HCT116 (cell line): Measurements from ENCODE around the gene WDR27. TPM values are rescaled to one million over a fixed set of nuclear protein-coding genes. Genes with fewer than 3 reads are reported as not detected.

ENCODE experiments used
- ATAC-seq: fragments of 200-7000 bp; cut with Tn5 transposase; 2 replicates; pipeline ENCODE4 v1.9.1; 2020; ENCODE audit warnings: mild to moderate bottlenecking, moderate library complexity
- BruUV-seq: library from RNA; stranded (reverse); fragments of 400-500 nt; replicated peaks from 2 replicates; lab custom pipeline; 2021; lab: Mats Ljungman, UMichigan
- CTCF ChIA-PET: fragments of 300-600 bp; sonication (Branson Sonifier 250); formaldehyde crosslinking; loops from one replicate; lab custom pipeline; 2021; ENCODE audit warnings: antibody characterized with exemption; lab: Charles Lee
- POLR2A ChIA-PET: fragments of 300-600, 350-600 bp; sonication (Branson Sonifier 250); formaldehyde crosslinking; loops from one replicate; lab custom pipeline; 2021; ENCODE audit warnings: antibody characterized with exemption; lab: Charles Lee
- RAD21 ChIA-PET, 2 experiments: fragments of 300-600 bp; sonication (Branson Sonifier 250); formaldehyde crosslinking; loops; one replicate each; lab custom pipeline; 2023; ENCODE audit warnings: low total read pairs in 2 of 2; ENCODE audit not compliant: uncharacterized antibody in 2 of 2, unreplicated experiment in 2 of 2, low non-redundant PET in 1 of 2; lab: Charles Lee
- DNase-seq: peaks from one replicate; pipeline ENCODE4 v3.0.0-alpha.2; 2010; ENCODE audit warnings: low read depth, low spot score
- H2AFZ ChIP-seq: fragments of 200-600 bp; shearing (Covaris generic), sonication (generic); 2 replicates; pipeline ENCODE4 v1.6.1; 2017; ENCODE audit warnings: low read depth, mixed run types, mixed read lengths, antibody characterized with exemption, low read length; ENCODE audit not compliant: poor library complexity, severe bottlenecking
- H3K27ac ChIP-seq: 2 replicates; pipeline ENCODE4 v1.5.1; 2012; ENCODE audit warnings: low read depth, low read length
- H3K27me3 ChIP-seq: fragments of 200-600 bp; sonication (generic); 2 replicates; pipeline ENCODE4 v1.6.1; 2016; ENCODE audit warnings: mixed run types, low read length, mixed read lengths; ENCODE audit not compliant: insufficient read depth
- H3K36me3 ChIP-seq, 2 experiments: fragments of 200-500 bp in 1 of 2; fragments of 200-600 bp in 1 of 2; sonication (Bioruptor generic) in 1 of 2; sonication (generic) in 1 of 2; 2 replicates each; pipeline versions ENCODE4 v1.5.1 to v1.6.1; 2014 to 2016; ENCODE audit warnings: low read length in 2 of 2, inconsistent platforms in 1 of 2, mixed read lengths in 1 of 2, mixed run types in 1 of 2; ENCODE audit not compliant: insufficient read depth in 2 of 2, control insufficient read depth in 1 of 2
- H3K4me1 ChIP-seq, 2 experiments: fragments of 200-600 bp in 1 of 2; sonication (generic) in 1 of 2; 2 replicates each; pipeline versions ENCODE4 v1.5.1 to v1.6.1; 2012 to 2017; ENCODE audit warnings: low read length in 2 of 2, inconsistent platforms in 1 of 2, mild to moderate bottlenecking in 1 of 2, mixed read lengths in 1 of 2, mixed run types in 1 of 2, moderate library complexity in 1 of 2; ENCODE audit not compliant: insufficient read depth in 2 of 2, control insufficient read depth in 1 of 2
- H3K4me2 ChIP-seq: fragments of 200-600 bp; sonication (generic); 2 replicates; pipeline ENCODE4 v1.6.1; 2017; ENCODE audit warnings: mixed run types, low read length, mixed read lengths
- H3K4me3 ChIP-seq, 2 experiments: fragments of 200-600 bp in 1 of 2; sonication (generic) in 1 of 2; replicated peaks in 1 of 2; 2 replicates each; pipeline ENCODE4 v1.5.1; 2011 to 2016; ENCODE audit warnings: low read length in 2 of 2, control low read depth in 1 of 2, low read depth in 1 of 2, mild to moderate bottlenecking in 1 of 2, mixed read lengths in 1 of 2, mixed run types in 1 of 2
- H3K79me2 ChIP-seq: fragments of 200-600 bp; sonication (generic); 2 replicates; pipeline ENCODE4 v1.6.1; 2017; ENCODE audit warnings: mild to moderate bottlenecking, mixed run types, low read length, moderate library complexity, mixed read lengths; ENCODE audit not compliant: insufficient read depth
- H3K9ac ChIP-seq: fragments of 200-600 bp; sonication (generic); 2 replicates; pipeline ENCODE4 v1.6.1; 2016; ENCODE audit warnings: low read length, mixed read lengths
- H3K9me2 ChIP-seq: fragments of 200-600 bp; sonication (generic), shearing (Covaris generic); 2 replicates; pipeline ENCODE4 v1.6.1; 2017; ENCODE audit warnings: mixed run types, mild to moderate bottlenecking, moderate library complexity; ENCODE audit not compliant: insufficient read depth
- H3K9me3 ChIP-seq, 2 experiments: fragments of 200-500 bp in 1 of 2; fragments of 200-600 bp in 1 of 2; sonication (Bioruptor generic) in 1 of 2; sonication (generic) in 1 of 2; 2 replicates each; pipeline ENCODE4 v1.6.1; 2014 to 2017; ENCODE audit warnings: low read length in 2 of 2, mixed read lengths in 2 of 2, inconsistent platforms in 1 of 2, low read depth in 1 of 2, mild to moderate bottlenecking in 1 of 2, mixed run types in 1 of 2, moderate library complexity in 1 of 2; ENCODE audit not compliant: control insufficient read depth in 1 of 2, insufficient read depth in 1 of 2
- H4K20me1 ChIP-seq: fragments of 200-600 bp; sonication (generic), shearing (Covaris generic); 2 replicates; pipeline ENCODE4 v1.6.1; 2017; ENCODE audit warnings: mixed run types, mild to moderate bottlenecking, moderate library complexity; ENCODE audit not compliant: insufficient read depth
- ATF3 ChIP-seq: IDR thresholded peaks from 2 replicates; pipeline ENCODE4 v1.6.1; 2012
- CTCF ChIP-seq, 3 experiments: fragments of 200-600 bp in 1 of 3; sonication (generic) in 1 of 3; IDR thresholded peaks in 2 of 3; conservative IDR thresholded peaks in 1 of 3; 2 replicates each; pipeline ENCODE4 v1.5.1; 2012 to 2017; ENCODE audit warnings: low read depth in 2 of 3, low read length in 2 of 3, antibody characterized with exemption in 1 of 3, borderline replicate concordance in 1 of 3, control low read depth in 1 of 3, mild to moderate bottlenecking in 1 of 3, mixed read lengths in 1 of 3, mixed run types in 1 of 3, moderate library complexity in 1 of 3; ENCODE audit not compliant: insufficient read depth in 1 of 3
- EGR1 ChIP-seq: IDR thresholded peaks from 2 replicates; pipeline ENCODE4 v1.6.1; 2012; ENCODE audit warnings: low read depth
- ELF1 ChIP-seq: IDR thresholded peaks from 2 replicates; pipeline ENCODE4 v1.6.1; 2012; ENCODE audit warnings: low read depth, borderline replicate concordance
- EZH2 ChIP-seq: fragments of 200-600 bp; sonication (generic); IDR thresholded peaks from 2 replicates; pipeline ENCODE4 v1.6.1; 2017; ENCODE audit warnings: antibody characterized with exemption, mixed run types
- EZH2phosphoT487 ChIP-seq: fragments of 200-600 bp; IDR thresholded peaks from 2 replicates; pipeline ENCODE4 v1.6.1; 2018; ENCODE audit warnings: antibody characterized with exemption, borderline replicate concordance
- FOSL1 ChIP-seq: IDR thresholded peaks from 2 replicates; pipeline ENCODE4 v1.6.1; 2012; ENCODE audit warnings: low read depth
- MAX ChIP-seq: IDR thresholded peaks from 2 replicates; pipeline ENCODE4 v1.6.1; 2012
- POLR2A ChIP-seq: IDR thresholded peaks from 2 replicates; pipeline ENCODE4 v1.7.0; 2011; ENCODE audit warnings: borderline replicate concordance; ENCODE audit not compliant: insufficient read depth, insufficient read length; ENCODE audit errors: extremely low read depth
- RAD21 ChIP-seq: IDR thresholded peaks from 2 replicates; pipeline ENCODE4 v1.6.1; 2012; ENCODE audit warnings: low read depth, mild to moderate bottlenecking
- SIN3A ChIP-seq: IDR thresholded peaks from 2 replicates; pipeline ENCODE4 v1.6.1; 2012; ENCODE audit warnings: low read depth
- TCF7L2 ChIP-seq: IDR thresholded peaks from 2 replicates; pipeline ENCODE4 v1.7.0; 2011; ENCODE audit warnings: borderline replicate concordance, inconsistent platforms; ENCODE audit not compliant: insufficient read depth, insufficient read length; ENCODE audit errors: extremely low read depth
- YY1 ChIP-seq: IDR thresholded peaks from 2 replicates; pipeline ENCODE4 v1.6.1; 2011; ENCODE audit warnings: low read length, low read depth, moderate library complexity, mild to moderate bottlenecking; ENCODE audit not compliant: insufficient replicate concordance; ENCODE audit errors: extremely low read depth
- ZBTB33 ChIP-seq: IDR thresholded peaks from 2 replicates; pipeline ENCODE4 v1.6.1; 2011; ENCODE audit warnings: mild to moderate bottlenecking, low read length, moderate library complexity; ENCODE audit not compliant: insufficient replicate concordance; ENCODE audit errors: extremely low read depth
- intact Hi-C: fragments of 100-400 bp; cut with micrococcal nuclease; formaldehyde crosslinking; loops from 2 replicates; pipeline ENCODE4 v1.10.0; 2022
- total RNA-seq: library from RNA; stranded (reverse); gene quantifications from one replicate; pipeline ENCODE4 v1.2.1, GENCODE V29; 2021; ENCODE audit not compliant: unreplicated experiment

WDR27 gene
- total RNA-seq, 1 experiment from 2014 or later, result 60.6 TPM

DNA sequence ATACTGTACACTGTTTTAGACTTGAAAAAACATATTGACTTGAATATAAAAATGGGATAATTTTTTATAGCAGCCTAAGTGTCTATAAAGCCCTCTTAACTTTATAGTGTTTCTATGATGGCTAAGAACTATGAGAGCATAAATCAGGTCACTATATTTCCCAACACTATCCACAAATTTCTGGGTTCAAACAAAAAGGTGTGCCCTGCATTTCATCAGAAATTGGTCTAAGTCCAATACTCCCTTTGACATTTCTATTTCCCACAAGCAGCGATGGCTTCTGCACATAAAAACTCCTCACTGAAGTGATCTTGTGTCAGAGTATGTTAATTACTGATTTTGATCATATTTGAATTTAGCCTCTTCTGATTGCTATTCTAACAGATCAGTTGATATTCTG, 143.9 kb downstream of the WDR27 start:
- Histone ChIP-seq H3K4me2 (no peak overlapping the region), H3K4me3 (no peak overlapping the region), H3K9me2 (no peaks in the 10 kb centered on the region), H4K20me1 (no peaks in the 10 kb centered on the region), H3K36me3 (no peaks in the 10 kb centered on the region), H3K79me2 (no peaks in the 10 kb centered on the region), H3K27ac (no peak overlapping the region), H3K9me3 (no peaks in the 10 kb centered on the region), H3K4me1 (no peaks in the 10 kb centered on the region), H2AFZ (no peak overlapping the region), H3K9ac (no peak overlapping the region), H3K27me3 (no peaks in the 10 kb centered on the region)
- TF ChIP-seq MAX, result no peak
- no peak for TF ChIP-seq SIN3A
- no peak for TF ChIP-seq ZBTB33
- TF ChIP-seq CTCF (IDR thresholded peaks at IDR 0.05 in 2 of 3, conservative IDR thresholded peaks at IDR 0.05 in 1 of 3; ENCODE audit: borderline replicate concordance in 1 of 3, insufficient read depth in 1 of 3, low read depth in 2 of 3, low read length in 2 of 3), result no peak
- TF ChIP-seq YY1, result no peak
- no peak for TF ChIP-seq ATF3
- no peak for TF ChIP-seq EGR1
- TF ChIP-seq EZH2phosphoT487, result no peak
- TF ChIP-seq FOSL1, result no peak
- TF ChIP-seq POLR2A, result no peak
- TF ChIP-seq EZH2, result no peak
- TF ChIP-seq TCF7L2, result no peak
- no peak for TF ChIP-seq RAD21
- no peak for TF ChIP-seq ELF1
- CTCF ChIA-PET, result no interaction called here
- BruUV-seq, result no TSS peak
- POLR2A ChIA-PET, result no interaction called here
- intact Hi-C loops, result no loop called here
- no peak for ATAC-seq
- RAD21 ChIA-PET, result no interaction called here
- no peak for DNase-seq
